ENCODE measurements around the gene C1orf122. TPM values are rescaled to one million over a fixed set of nuclear protein-coding genes. Genes with fewer than 3 reads are reported as not detected.
A peak's percentile ranks its signal among the peaks of the same experiment; 100 is the strongest.
"Not testable (repeated sequence)": the region's sequence is repeated elsewhere in the genome, so short reads cannot be mapped to it uniquely, and the experiment has no call there.

The C1orf122 gene
- total RNA-seq (2014; rRNA removed; shearing (Covaris generic)), result 52.4 and 68.3 TPM in 2 replicates

DNA sequence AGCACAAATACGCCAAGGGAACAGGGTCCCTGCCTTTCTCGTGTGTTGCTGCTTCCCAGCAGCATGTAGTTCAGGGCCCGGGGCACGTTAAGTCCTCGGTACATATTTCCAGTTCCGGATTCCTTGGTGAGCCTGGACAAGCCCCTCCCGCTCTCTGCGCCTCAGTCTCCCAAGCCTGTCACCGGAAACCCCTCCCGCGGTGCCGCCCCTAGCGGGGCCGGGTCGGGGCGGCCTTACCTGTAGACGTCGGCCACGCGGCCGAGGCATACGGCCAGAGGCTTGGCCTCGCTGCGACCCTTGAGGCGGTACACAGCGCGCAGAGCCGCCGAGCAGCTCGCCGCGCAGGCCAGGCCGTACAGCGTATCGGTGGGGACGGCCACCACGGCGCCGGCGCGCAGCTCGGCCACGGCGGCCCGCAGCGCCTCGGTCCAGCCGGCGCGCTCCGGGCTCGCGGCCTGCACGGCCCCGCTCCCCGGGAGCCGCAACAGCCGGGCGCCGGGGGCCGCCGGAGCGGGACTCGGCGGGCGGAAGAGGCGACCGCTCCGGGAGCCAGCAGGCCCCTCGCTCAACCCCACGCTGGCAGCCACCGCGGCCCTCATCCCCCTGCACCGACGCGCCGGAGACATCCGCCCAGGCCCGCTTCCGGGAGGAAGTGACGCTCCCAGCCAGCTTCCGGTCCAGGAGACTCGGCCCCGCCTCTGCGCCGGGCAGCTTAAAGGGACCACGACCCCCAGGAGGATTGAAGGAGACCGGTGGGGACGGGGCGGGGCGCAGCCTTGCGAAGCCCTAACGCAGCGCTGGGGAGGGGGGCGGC, at the start of gene C1orf122, which contains the start of gene YRDC:
C1orf122 (plus strand) TSS at position 236 of the 814 bp plus-strand sequence. CDS start 615 bp downstream, outside the sequence.
YRDC (minus strand) TSS at position 654 of the 814 bp plus-strand sequence; CDS start at position 626, 28 bp downstream.
- DNase-seq (ENCODE audit: low read depth), result peak; percentile 92

DNA sequence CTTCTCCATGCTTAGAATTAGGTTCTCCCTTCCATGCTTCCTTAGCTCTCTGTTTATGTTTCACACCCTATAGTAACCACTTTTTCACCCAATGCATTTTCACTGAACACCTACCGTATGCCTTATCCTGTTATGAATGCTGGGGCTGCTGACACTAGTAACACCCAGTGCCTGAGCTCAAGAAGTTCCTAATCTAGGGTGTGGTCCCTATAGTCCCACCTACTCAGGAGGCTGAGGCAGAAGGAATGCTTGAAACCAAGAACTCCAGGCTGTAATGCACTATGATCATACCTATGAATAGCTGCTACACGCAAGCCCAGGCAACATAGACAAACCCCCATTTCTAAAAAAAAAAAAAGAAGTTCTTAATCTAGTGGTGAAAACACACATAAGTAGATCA, 48.1 kb upstream of the C1orf122 start:
- DNase-seq (ENCODE audit: low read depth), result no peak

DNA sequence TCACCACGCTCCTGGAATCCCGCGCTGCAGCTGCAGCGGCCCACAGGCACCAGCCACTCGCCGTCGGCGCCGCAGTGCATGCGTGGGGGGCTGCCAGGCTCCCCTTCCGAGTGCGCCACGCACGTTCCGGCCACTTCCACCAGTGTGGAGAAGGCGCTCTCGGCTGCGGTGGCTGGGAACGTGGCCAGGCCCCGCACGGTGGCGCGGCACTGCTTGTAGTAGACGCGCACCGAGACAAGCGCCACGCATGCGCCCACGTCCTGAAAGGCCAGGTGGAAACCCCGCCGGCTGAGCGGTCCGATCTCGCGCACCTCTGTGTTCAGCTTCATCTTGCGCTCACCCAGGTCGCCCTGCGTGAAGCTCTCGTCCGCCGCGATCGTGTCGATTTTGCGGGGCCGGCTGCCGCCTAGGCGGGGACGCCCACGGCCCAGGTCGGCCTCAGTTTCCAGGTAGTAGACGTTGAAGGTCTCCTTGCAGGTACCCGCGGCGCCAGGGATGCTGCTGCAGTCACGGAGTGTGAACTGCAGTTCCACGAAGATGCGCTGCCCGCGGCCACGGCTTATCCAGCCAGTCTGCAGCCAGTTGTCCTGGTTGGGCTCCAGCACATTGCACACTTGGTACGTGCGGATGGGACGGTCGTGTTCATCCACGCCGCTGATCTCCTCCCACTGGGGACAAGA, 46.0 kb upstream of the C1orf122 start:
- DNase-seq (ENCODE audit: low read depth), result no peak

GRCh38 chr1:37762516-37762915, 45.1 kb upstream of the C1orf122 start:
- no peak for DNase-seq (ENCODE audit: low read depth)

DNA sequence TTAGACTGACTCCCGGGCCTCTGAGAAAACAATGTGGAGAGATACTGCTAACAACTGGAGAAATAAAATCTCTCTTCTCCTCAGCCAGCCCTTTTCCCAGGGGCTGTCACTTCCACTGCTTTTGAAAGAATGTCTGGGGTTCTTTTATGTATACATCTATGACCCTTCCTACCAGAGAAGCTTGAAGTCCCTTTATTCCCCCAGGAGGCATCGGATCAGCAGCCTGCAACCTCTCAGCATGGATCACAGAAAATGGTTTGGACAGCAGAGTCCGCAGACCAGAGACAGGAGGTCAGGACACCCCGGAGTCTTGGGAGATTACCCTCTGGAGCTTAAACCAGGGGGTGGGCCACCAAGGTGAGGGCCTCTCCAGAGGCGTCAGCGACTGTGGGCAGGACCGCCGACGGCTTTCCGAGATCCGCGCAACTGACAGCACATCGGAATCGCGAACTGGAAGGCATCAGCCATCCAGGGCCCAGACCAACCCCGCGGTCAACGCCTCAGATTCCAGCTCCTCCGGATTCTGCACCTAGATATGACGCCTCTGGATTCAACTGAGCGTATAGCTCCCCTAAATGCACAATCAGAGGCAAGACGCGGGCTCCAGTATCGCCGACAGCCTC, 43.7 kb upstream of the C1orf122 start:
- no peak for DNase-seq (ENCODE audit: low read depth)

DNA sequence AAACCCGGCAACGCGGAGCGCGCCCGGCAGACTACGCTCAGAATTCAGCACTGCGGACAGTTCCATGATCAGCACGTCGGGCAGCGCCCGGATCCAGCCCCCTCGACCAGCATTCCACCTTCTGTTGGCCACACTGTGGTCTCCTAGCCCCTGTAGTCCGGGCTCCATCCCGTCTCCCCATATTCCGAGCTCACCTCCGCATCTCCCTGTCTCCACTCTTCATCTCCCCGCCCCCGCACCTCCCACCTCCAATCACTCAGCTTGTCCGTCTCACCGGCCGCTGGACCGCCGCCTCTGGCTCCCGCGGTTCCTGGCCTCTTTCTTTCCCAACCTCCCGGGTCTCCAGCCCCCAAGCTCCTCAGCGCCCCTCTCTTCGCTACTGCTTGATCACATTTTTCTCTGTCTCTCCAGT, 43.2 kb upstream of the C1orf122 start:
- DNase-seq (ENCODE audit: low read depth), result peak; percentile 33

DNA sequence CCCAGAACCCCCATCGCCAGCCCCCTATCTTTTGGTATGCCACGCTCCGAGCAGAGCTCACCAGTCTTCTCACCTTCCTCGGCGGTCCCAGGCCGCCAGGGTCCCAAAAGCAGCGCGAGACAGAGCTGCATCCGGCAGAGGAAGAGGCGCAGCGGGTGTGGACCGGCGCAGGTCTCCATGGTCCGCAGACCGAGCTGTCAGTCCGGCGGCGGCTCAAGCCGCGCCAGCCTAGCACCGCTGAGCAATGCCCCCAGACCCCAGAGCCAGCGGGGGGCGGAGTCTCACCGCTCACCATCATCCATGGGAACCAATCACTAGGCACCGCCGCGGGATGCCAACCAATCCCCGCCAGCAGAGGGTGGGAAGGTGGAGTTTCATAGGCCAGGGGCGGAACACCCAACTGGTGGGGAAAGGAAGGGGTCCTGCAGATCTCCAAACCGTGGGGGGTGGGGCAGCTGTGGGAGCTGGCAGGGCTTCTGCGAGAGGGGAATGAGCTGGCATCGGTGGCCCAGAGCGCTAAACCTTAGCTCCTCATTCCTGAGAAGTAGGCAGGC, 42.6 kb upstream of the C1orf122 start, which contains the start of gene EPHA10:
EPHA10 (minus strand) TSS at position 233 of the 554 bp plus-strand sequence; CDS start at position 179, 54 bp downstream.
- DNase-seq (ENCODE audit: low read depth), result no peak

GRCh38 chr1:37765916-37766664, 41.5 kb upstream of the C1orf122 start:
- DNase-seq (ENCODE audit: low read depth), result no peak

DNA sequence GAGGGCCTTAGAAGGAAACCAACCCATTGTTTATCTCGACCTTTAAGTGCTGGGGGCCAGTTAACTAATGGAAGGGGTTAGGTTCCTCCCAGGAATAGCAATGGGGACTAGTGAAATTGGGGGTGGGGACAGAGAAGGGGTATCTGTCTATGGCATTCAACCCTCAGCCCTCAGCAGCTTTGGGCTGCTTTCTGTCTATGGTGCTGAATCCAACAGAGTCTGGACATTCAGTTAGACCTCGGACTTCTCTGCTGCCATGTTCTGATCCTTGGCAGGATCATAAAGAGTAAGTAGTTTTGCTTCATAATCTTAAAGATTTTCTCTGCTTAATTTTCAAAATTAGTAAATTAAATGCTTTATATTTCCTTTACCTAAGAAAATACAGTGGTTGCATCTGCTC, 40.1 kb upstream of the C1orf122 start:
- DNase-seq (ENCODE audit: low read depth), result no peak

- DNase-seq (ENCODE audit: low read depth), result not testable (repeated sequence)
Observed at GRCh38 chr1:37771440-37771839, 36.1 kb upstream of the C1orf122 start.

DNA sequence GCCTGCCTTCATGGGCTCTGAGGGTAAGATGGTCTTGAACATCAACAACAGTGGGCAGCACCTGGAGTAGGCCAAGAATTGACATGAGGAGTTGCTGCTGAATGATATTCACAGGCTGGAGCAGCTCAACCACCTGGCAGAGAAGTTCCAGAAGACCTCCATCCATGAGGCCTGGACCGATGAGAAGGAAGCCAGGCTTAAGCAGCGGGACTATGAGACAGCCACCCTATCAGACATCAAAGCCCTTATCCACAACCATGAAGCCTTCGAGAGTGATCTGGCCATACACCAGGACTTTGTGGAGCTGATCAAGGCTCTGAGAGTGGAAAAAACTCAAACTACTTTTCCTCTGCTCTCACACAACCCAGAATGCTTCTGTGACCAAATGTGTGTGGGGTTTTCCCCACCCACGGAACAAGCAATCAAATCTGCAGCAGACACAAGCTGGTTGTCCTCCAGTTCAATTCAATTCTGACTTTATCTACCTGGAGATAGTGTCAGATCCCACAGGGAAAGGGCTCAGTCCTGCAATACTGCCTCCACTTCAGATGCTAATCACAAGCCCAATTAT, 30.6 kb upstream of the C1orf122 start:
- no peak for DNase-seq (ENCODE audit: low read depth)

- no peak for DNase-seq (ENCODE audit: low read depth)
Observed at GRCh38 chr1:37778654-37779053, 28.9 kb upstream of the C1orf122 start.

GRCh38 chr1:37782491-37782890, 25.1 kb upstream of the C1orf122 start:
- no peak for DNase-seq (ENCODE audit: low read depth)

- DNase-seq (ENCODE audit: low read depth), result no peak
Observed at GRCh38 chr1:37792943-37793686, 14.5 kb upstream of the C1orf122 start.

DNA sequence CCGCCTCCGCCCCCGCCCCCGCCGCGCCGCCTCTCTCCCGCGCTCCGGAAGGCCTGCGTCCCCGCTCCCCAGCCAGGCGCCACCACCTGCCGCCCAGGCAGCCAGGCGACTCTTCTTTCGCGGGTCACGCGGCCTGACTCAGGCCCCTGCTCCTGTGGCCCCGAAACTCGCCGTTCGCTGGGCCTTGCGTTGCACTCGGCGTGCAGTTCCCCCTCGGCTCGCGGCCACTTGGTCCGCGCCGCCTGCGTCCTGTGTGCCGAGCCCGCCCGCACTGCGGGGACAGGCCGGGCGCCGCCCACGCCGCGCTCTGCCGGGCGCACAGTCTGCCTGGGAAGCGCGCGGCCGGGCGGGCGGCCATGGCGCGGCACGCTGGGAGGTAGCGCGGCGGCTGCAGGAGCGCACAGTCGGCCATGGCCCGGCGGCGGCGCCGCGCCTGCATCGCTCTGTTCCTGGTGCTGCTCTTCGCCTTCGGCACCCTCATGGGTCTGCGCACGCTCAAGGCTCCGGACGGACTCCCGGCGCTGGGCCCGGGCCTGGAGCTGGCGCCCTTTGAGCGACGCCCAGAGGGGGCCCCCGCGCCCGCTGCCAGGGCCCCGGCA, 13.7 kb upstream of the C1orf122 start, which contains the start of gene MANEAL:
MANEAL (plus strand) TSS at position 75 of the 599 bp plus-strand sequence; CDS start at position 411, 336 bp downstream.
- DNase-seq (ENCODE audit: low read depth), result peak; percentile 66

DNA sequence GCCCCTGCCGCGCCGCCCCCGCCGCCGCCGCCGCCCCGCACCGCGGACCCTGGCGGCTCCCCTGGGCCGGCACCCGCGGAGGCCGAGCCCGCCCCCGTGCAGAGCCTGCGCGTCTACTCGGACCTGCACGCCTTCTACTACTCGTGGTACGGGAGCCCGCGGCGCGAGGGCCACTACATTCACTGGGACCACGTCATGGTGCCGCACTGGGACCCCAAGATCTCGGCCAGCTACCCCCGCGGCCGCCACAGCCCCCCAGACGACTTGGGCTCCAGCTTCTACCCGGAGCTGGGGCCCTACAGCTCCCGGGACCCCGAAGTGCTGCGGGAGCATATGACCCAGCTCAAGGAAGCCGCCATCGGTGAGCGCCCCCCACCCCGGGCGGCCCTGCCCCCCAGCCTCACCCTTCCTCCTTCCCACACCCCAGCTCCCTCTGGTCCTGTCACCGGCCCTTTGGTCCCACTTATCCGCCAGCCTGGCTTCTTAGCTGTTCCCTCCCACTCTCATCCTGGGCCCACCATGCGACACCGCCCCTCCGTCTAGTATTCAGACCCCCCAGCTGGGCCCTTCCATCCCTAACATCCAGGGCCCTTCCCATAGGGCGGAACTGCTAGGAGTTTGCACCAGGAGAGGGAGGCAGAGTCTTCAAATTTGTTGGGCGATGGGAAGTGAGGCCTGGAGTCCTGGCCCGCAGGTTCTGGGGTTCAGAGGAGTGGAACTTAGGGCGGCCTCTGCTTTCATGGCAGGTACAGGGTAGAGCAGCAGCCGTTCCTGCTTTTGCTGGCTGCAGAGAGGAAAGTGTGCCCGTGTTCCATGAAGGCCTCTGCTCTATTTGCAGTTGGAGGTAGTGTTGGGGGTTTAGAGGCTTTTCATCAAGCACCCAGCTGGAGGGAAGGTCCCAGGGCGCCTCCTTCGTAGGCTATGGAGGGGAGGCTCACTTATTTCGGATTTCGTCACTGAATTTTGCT, 12.9 kb upstream of the C1orf122 start:
- no peak for DNase-seq (ENCODE audit: low read depth)

DNA sequence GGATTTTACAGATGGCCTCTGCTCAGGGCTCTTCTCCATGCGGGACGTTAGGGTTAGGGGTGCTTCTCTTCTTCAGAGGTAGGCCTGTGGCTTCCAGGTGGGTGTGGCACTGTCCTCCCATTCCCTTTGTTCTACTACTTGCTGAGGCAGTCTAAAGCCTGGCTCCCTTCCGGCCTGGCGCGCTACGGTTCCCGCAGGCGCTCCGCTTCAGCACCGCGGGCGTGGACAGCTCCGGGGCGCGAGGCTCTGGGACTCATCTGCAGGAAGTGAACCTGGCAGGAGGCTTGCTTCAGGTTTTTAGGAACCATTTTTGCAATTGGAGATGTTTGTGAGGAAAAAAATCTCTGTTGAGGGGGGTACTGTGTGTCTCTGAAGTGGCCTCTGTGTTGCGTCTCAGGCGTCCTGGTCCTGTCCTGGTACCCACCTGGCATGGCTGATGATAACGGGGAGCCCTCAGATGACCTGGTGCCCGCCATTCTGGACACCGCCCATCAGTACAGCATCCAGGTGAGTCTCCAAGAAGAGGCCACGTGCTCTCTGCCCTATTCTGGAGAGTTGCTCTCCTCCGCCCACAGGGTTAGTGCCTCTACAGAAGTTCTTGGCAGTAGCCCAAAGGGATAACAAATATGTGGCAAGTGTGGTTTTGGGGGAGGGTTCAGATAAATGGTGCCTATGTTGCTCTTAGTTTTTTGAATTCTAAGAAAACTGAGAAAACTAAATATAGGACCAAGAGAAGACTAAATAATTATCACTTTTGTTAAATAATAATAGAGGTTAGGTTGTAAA, 12.1 kb upstream of the C1orf122 start:
- peak; percentile 18 for DNase-seq (ENCODE audit: low read depth)
